Parietal lobe (tissue), 2 donors: ENCODE measurements around the gene CCND3. TPM values are rescaled to one million over a fixed set of nuclear protein-coding genes. Genes with fewer than 3 reads are reported as not detected.

Experiments used
- small RNA-seq: library from RNA; depleted of rRNA; stranded (forward); fragments of <200 nt; gene quantifications from one replicate; pipeline ENCODE3, GENCODE V24; 2014; ENCODE audit warnings: low replicate concordance
- total RNA-seq: library from RNA; depleted of rRNA; stranded (reverse); fragments of >200 nt; gene quantifications from one replicate; pipeline ENCODE4 v1.2.3, GENCODE V29; 2014

The CCND3 gene
- 16.0 TPM for total RNA-seq

DNA sequence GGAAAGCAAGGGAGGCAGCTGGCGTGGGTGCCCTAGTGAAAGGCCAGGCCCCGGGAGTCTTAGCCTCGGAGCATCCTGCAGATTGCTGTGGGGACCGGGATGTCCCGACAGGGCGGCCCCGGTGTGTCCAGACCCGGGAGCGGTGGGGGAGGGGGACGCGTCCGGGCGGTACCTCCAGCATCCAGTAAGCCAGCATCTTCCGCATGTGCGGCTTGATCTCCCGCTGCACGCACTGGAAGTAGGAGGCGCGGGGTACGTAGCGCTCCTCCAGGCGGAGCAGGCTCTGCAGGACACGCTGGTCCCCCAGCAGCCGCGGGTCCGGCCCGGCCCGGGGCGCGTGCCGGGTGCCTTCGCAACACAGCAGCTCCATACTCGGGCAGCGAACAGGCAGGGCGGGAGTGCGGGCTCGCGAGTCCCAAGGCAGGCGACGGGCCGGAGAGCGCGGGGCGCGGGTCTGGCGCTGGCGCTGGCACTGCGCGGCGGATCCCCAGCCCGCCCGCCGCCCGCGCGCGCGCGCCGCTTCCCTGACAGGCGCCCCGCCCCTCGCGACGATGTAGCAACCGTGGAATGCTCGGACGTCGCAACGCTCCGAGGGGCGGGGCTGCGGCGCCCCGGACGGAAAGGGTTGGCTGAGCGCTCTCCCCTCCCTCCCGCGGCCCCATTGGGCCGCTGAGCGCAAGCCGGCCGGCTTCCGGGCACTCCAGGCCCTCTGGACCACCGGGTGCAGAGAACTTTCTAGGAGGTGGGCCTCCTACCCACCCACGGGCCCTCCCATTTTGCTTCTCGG lies at the start of gene CCND3:
Gene CCND3 (minus strand): TSS at position 529 of the 787 bp plus-strand sequence. CDS start 159 bp downstream, at position 370.

DNA sequence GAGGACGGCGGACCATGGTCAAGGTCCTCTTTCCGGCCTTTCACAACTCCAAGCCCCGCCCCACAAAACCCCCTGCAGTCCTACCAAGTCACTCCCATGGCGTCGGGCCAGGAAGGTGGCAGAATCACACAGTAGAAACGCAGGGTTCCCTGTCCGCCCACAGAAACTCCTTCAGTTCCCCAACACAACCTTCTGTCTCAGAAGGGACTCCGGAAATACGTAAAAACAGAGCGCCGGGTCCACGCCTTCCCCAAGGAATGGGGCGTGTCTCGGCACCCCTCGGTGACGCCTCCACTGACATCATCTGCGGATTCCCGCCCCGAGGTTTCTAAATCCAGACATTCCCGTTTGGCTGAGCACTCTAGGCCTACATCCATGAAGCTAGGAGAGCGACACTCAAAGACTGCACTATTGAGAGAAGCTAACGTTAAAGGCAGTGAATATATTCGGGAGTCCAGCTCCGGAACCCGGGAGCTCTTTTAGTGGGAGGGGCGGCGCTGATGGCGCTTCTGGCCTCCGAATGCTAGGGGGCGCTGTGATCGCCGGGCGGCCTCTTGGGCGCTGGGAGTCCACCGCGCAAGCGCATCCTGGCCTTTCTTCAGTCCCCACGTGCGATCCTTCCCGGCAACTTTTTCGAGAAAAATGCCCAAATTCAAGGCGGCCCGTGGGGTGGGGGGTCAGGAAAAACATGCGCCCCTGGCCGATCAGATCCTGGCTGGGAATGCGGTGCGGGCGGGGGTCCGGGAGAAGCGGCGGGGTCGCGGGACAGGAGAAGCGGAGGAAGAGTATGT lies 20.5 kb downstream of the CCND3 start, which contains the start of the genes BYSL and MED20:
Gene BYSL (plus strand): TSS at position 579 of the 791 bp plus-strand sequence. CDS start 64 bp downstream, at position 643.
Gene MED20 (minus strand): TSS at position 219 of the 791 bp plus-strand sequence. CDS start 121 bp downstream, at position 98.

DNA sequence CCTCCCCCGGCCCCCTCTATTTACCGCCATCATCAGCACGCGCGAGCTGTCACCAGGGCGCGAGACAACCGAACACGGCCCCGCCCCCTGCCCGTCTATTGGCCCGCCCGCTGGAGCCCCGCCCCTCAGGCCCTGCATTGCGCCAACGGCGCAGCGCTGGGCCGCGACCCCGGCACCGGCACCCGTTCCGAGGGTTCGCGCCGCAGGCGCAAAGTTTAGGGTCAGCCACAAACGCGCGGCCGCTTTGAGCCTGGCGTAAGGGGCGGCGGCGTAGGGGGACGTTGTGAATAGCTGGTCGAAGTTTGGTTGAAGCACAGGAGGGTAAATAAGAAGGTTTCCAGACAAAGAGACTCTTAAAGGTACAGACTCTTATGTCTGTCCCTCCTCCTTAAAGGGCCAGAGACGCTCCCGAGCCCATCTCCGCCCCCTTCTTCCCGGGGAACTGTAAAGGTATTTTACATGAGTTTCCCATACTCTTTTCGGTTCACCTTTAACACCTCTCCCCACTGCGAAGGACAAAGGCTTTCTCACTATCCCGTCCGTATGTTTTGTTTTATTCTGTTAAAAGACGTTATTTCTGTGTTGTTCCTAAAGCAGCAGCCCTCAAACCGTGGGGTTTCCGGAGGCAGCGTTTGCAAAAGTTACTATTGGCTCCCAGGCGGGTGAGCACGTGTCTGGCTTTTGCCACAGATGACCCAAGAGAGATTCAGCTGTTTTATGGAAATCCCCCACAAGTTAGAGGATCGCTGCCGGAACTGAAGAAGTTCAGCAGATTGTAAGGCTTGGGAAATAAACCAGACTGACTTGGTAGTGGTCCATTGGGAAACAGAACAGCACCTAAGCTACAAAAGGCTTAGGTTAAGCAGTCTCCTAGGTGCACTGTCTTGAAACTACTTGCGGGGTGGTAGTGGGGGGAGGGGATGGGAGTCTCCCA lies 46.0 kb downstream of the CCND3 start, which contains the start of gene USP49:
Gene USP49 (minus strand): TSS at position 76 of the 934 bp plus-strand sequence. CDS start 88,392 bp downstream, outside the sequence.

Small RNA genes lying within 50 kb of the gene (small RNA-seq; reads per million reads assigned to genes)
- gene RF00019: not detected

Other genes with a start within 250 kb of the CCND3 start
- gene TFEB, start 206.2 kb downstream of the CCND3 start, total RNA-seq: 2.2 TPM
- not detected for gene PGC, start 194.4 kb downstream of the CCND3 start, total RNA-seq
- 9.4 TPM for gene FRS3, start 161.9 kb downstream of the CCND3 start, total RNA-seq
- gene PRICKLE4, start 161.0 kb downstream of the CCND3 start, total RNA-seq: 1.6 TPM
- gene TOMM6, start 154.1 kb downstream of the CCND3 start, total RNA-seq: 30.4 TPM
- 24.4 TPM for gene USP49, start 46.4 kb downstream of the CCND3 start, total RNA-seq
- gene MED20, start 20.7 kb downstream of the CCND3 start, total RNA-seq: 21.0 TPM
- 11.9 TPM for gene BYSL, start 20.3 kb downstream of the CCND3 start, total RNA-seq
- gene TAF8, start 108.7 kb upstream of the CCND3 start, total RNA-seq: 11.9 TPM
- under 0.01 TPM for gene C6orf132, start 200.8 kb upstream of the CCND3 start, total RNA-seq
- gene GUCA1A, start 231.6 kb upstream of the CCND3 start, total RNA-seq: 1.6 TPM